Left cardiac atrium (tissue), 4 donors: ENCODE data around the gene MAML1. TPM values are rescaled to one million over a fixed set of nuclear protein-coding genes. Genes with fewer than 3 reads are reported as not detected.

Source experiments
- ATAC-seq, 2 donors: fragments of 200-7000 bp; cut with Tn5 transposase; one replicate each; pipeline ENCODE4 v1.9.1; 2020; ENCODE audit warnings: mild to moderate bottlenecking in 2 of 2, moderate library complexity in 2 of 2
- DNase-seq: peaks from one replicate; pipeline ENCODE4 v3.0.0-alpha.2; 2020
- intact Hi-C, 2 donors: fragments of 100-400 bp; cut with DNase I; formaldehyde crosslinking; loops; one replicate each; pipeline versions ENCODE4 v1.14.1 to v1.15.1; 2022 to 2023
- microRNA-seq, 2 donors: library from miRNA; unstranded; fragments of <30 nt; microRNA quantifications; one replicate each; pipeline ENCODE4 v1.2.0, GENCODE V29; 2020
- total RNA-seq, 2 donors: library from RNA; stranded (reverse); fragmentation: NEBNext Ultra II Directional; extraction: Animal tissue kit (Norgen Biotek cat#: 25700); gene quantifications; one replicate each; pipeline ENCODE4 v1.2.1, GENCODE V29; 2021
- donor health status: DM: no; HTN: yes; CAD: no.
- donor health status: DM: no; HTN: yes; CAD: no; lungs with severe emphysema.
- donor health status: DM: yes; HTN: yes; CAD: no.
- donor health status: Dilated cardiomyopathy.

Gene MAML1
- total RNA-seq, 2 donors from 2014 or later: 11.9 to 15.3 TPM

DNA sequence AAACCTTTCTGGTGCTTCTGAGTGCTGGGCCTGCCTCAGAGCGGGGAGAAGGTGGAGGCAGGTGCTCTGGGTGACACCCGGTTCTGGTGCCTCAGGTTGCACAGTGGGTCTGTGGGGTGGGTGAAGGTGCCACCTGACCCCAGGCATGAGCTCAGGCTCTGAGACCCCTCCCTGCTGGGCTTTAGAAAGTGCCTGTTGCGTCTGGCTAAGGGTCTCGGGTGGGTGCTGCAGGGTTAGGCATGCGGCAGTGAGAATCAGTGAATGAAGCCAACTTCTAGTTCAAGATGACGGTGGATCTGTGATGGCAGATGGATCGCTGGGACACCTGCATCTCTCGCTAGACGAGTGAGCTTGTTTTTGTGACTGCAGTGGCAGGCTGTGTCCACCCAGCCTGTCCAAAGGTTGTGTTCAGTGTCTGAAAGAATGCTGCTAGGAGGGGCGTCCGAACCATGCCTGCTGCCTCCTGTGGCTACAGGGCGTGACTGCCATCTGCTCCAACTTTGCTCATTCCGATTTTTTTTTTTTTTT, 93.1 kb downstream of the MAML1 start:
- no peak for ATAC-seq
- DNase-seq: no peak
- intact Hi-C loops: no loop called here

Small RNA genes within 50 kb of the gene (microRNA-seq; reads per million reads assigned to microRNA genes)
- 1.0 to 1.1 reads per million in 2 donors for gene MIR1229

Other genes with a start within 250 kb of the MAML1 start
- gene RUFY1, start 182.3 kb upstream of the MAML1 start, total RNA-seq: 10 to 100 TPM; 22.9 to 26.3 TPM
- 100 to 1,000 TPM; 235 to 273 TPM for gene HNRNPH1, start 109.2 kb upstream of the MAML1 start, total RNA-seq
- gene CBY3, start 51.8 kb upstream of the MAML1 start, total RNA-seq: not detected
- gene CANX, start 33.9 kb upstream of the MAML1 start, total RNA-seq: 100 to 1,000 TPM; 446 to 550 TPM
- 10 to 100 TPM; 13.9 to 16.1 TPM for gene LTC4S, start 61.2 kb downstream of the MAML1 start, total RNA-seq
- 10 to 100 TPM; 66.5 to 85.9 TPM for gene MGAT4B, start 74.0 kb downstream of the MAML1 start, total RNA-seq
- gene SQSTM1, start 88.1 kb downstream of the MAML1 start, total RNA-seq: 100 to 1,000 TPM; 302 to 316 TPM
- gene MRNIP, start 126.0 kb downstream of the MAML1 start, total RNA-seq: 10 to 100 TPM; 11.1 to 12.7 TPM
- 10 to 100 TPM; 43.5 to 53.5 TPM for gene TBC1D9B, start 175.1 kb downstream of the MAML1 start, total RNA-seq